Spleen (tissue), 11 donors: Measurements from ENCODE around the gene IGF2R. TPM values are rescaled to one million over a fixed set of nuclear protein-coding genes. Genes with fewer than 3 reads are reported as not detected.
A peak's percentile ranks its signal among the peaks of the same experiment; 100 is the strongest.
"Not testable (repeated sequence)": the region's sequence is repeated elsewhere in the genome, so short reads cannot be mapped to it uniquely, and the experiment has no call there.

Experiments used
- DNase-seq: peaks from one replicate; pipeline ENCODE4 v3.0.0-alpha.2; 2020
- H3K27ac ChIP-seq, 8 donors: fragments of 200-600 bp; sonication (generic) in 7 of 8; 1 replicate in 4 of 8; 2 replicates in 4 of 8; pipeline versions ENCODE4 v1.5.0 to v1.8.0; 2016 to 2021; ENCODE audit warnings: inconsistent platforms in 4 of 8, mild to moderate bottlenecking in 4 of 8, moderate library complexity in 1 of 8
- H3K27me3 ChIP-seq, 7 donors: fragments of 200-600 bp; sonication (generic) in 6 of 7; replicated peaks in 1 of 7; 1 replicate in 4 of 7; 2 replicates in 3 of 7; pipeline versions ENCODE4 v1.5.0 to v1.8.0; 2016 to 2021; ENCODE audit warnings: inconsistent platforms in 3 of 7, mild to moderate bottlenecking in 1 of 7
- H3K36me3 ChIP-seq, 6 donors: fragments of 200-600 bp; sonication (generic) in 5 of 6; 1 replicate in 4 of 6; 2 replicates in 2 of 6; pipeline versions ENCODE4 v1.5.0 to v1.8.0; 2016 to 2021; ENCODE audit warnings: inconsistent platforms in 2 of 6
- H3K4me1 ChIP-seq, 6 donors: fragments of 200-600 bp; sonication (generic) in 5 of 6; 1 replicate in 3 of 6; 2 replicates in 3 of 6; pipeline versions ENCODE4 v1.5.0 to v1.8.0; 2016 to 2021; ENCODE audit warnings: inconsistent platforms in 3 of 6
- H3K4me3 ChIP-seq, 8 donors: fragments of 200-600 bp; sonication (generic) in 7 of 8; 1 replicate in 4 of 8; 2 replicates in 4 of 8; pipeline versions ENCODE4 v1.5.0 to v1.8.0; 2016 to 2021; ENCODE audit warnings: inconsistent platforms in 4 of 8, mild to moderate bottlenecking in 4 of 8, moderate library complexity in 2 of 8
- H3K9me3 ChIP-seq, 8 donors: fragments of 200-600 bp; sonication (generic) in 7 of 8; 1 replicate in 4 of 8; 2 replicates in 4 of 8; pipeline versions ENCODE4 v1.5.0 to v1.8.0; 2016 to 2021; ENCODE audit warnings: inconsistent platforms in 4 of 8
- POLR2A ChIP-seq, 3 donors: fragments of 450-650 bp; IDR thresholded peaks; one replicate each; pipeline ENCODE4 v1.5.1; 2017; ENCODE audit warnings: antibody characterized with exemption in 3 of 3, mild to moderate bottlenecking in 1 of 3
- POLR2AphosphoS5 ChIP-seq, 3 donors: sonication (generic); formaldehyde crosslinking; IDR thresholded peaks; one replicate each; pipeline ENCODE4 v1.5.1; 2017; ENCODE audit warnings: antibody characterized with exemption in 3 of 3
- WGBS, 5 donors: extraction: QIAGEN DNeasy Blood & Tissue Kit in 3 of 5; methylation state at CpG; one replicate each; pipeline versions ENCODE4 v1.1.5 to v1.1.7; 2013 to 2018; 5-methylcytosine and 5-hydroxymethylcytosine counted together
- intact Hi-C: fragments of 100-400 bp; cut with DNase I; formaldehyde crosslinking; loops from one replicate; pipeline ENCODE4 v1.15.0; 2023; ENCODE audit warnings: low total_unique reads
- polyA plus RNA-seq, 3 donors: library from polyadenylated mRNA; stranded (reverse); fragments of 200-250 nt; gene quantifications; one replicate each; pipeline ENCODE4 v1.2.1, GENCODE V29; 2013
- total RNA-seq, 7 donors: library from RNA; depleted of rRNA in 3 of 7; stranded (reverse); fragments of >200 nt in 3 of 7; fragmentation: NEBNext Ultra II Directional in 4 of 7; extraction: Animal tissue kit (Norgen Biotek cat#: 25700) in 4 of 7; gene quantifications; one replicate each; pipeline versions ENCODE4 v1.1.0 to v1.2.1, GENCODE V29; 2016 to 2021
- TF ChIP-seq, protein P1 (sequence below), 11 experiments: fragments of 200-600 bp in 7 of 11; fragments of 450-650 bp in 4 of 11; sonication (generic) in 4 of 11; IDR thresholded peaks in 8 of 11; conservative IDR thresholded peaks in 3 of 11; 1 replicate in 7 of 11; 2 replicates in 4 of 11; pipeline versions ENCODE4 v1.4.0 to v1.8.0; 2016 to 2021; ENCODE audit warnings: antibody characterized with exemption in 11 of 11, inconsistent platforms in 4 of 11, mild to moderate bottlenecking in 1 of 11
- donor health status: healthy with polysubstance abuse.
- donor health status: DM: no; HTN: no; CAD: no; lungs with moderate emphysema.
- donor health status: DM: no; HTN: no; CAD: no.
- donor health status: Bipolar disorder and iron deficiency.
- donor health status: healthy.
- donor health status: DM: no; HTN: no; CAD: no.
- donor health status: DM: yes; HTN: yes; CAD: no.

The IGF2R gene
- total and polyA plus RNA-seq, 10 donors = 6.9 to 193 (median 159) TPM

DNA sequence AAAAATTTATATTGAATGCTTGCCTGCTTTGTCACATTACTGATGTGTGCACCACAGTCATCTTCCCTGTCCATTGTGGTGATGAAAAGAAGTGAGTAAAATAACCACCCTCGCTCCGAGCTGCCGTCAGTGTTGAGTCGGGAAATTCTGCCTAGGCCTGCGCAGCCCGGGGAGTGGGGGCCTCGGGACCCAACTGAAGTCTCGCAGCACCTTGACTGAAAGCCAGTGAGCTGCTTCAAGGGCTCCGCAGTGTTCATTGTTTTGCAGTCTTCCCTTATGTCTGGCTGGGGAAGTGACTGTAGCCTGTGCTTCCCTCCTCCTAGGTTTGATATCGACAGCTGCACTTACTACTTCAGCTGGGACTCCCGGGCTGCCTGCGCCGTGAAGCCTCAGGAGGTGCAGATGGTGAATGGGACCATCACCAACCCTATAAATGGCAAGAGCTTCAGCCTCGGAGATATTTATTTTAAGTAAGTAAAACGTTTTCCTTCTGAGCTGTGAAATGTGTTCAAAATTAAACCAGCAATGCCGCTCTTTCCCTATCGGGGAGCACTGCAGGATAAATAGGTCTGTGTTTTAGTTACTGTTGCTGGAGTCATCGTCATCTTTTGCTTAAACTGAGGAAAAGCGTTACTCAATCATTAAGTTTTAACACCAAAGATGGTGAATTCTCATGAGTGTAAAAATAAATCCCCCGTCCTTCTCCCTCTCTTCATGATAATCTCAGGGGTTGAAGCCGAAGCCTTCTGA lies 120.1 kb downstream of the IGF2R start:
- peaks cover 6 to 100% (median 97%) of the 10 kb centered on the region in 6 donors for H3K36me3 ChIP-seq
- WGBS, 5 donors = 92 to 96% (median 95%) methylated on average over 20 to 21 of the region's 21 CpGs
- intact Hi-C loops = no loop called here
- no peak overlapping the region for H3K27ac ChIP-seq
- H3K27me3 ChIP-seq = no peaks in the 10 kb centered on the region
- H3K9me3 ChIP-seq = no peaks in the 10 kb centered on the region
- TF ChIP-seq POLR2A (IDR thresholded peaks at IDR 0.05) = no peak
- TF ChIP-seq, protein P1, sequence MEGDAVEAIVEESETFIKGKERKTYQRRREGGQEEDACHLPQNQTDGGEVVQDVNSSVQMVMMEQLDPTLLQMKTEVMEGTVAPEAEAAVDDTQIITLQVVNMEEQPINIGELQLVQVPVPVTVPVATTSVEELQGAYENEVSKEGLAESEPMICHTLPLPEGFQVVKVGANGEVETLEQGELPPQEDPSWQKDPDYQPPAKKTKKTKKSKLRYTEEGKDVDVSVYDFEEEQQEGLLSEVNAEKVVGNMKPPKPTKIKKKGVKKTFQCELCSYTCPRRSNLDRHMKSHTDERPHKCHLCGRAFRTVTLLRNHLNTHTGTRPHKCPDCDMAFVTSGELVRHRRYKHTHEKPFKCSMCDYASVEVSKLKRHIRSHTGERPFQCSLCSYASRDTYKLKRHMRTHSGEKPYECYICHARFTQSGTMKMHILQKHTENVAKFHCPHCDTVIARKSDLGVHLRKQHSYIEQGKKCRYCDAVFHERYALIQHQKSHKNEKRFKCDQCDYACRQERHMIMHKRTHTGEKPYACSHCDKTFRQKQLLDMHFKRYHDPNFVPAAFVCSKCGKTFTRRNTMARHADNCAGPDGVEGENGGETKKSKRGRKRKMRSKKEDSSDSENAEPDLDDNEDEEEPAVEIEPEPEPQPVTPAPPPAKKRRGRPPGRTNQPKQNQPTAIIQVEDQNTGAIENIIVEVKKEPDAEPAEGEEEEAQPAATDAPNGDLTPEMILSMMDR (IDR thresholded peaks at IDR 0.05 in 8 of 11, conservative IDR thresholded peaks at IDR 0.05 in 3 of 11) = no peak
- TF ChIP-seq POLR2AphosphoS5 (IDR thresholded peaks at IDR 0.05) = no peak
- H3K4me3 ChIP-seq = no peak overlapping the region
- no peak for DNase-seq
- no peaks in the 10 kb centered on the region for H3K4me1 ChIP-seq

DNA sequence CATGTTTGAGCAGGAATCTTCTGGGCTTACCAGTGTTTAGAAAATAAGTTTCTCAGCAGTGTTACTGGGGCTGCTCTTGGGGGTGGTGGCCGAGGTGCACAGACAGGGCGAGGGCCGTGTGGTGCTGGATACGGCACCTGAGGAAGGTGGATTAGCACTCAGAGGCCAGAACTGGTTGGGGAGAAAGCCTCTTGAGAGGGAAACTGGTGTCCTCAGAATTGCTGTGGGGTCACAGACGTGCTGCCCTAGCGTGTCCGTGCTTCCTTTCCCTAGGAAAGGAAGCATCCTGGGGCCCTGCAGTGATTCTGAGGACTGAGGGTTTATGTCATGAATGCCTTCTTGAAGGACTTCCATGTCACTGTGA lies 120.6 kb downstream of the IGF2R start:
- WGBS, 5 donors = 95 to 98% (median 97%) methylated on average over 7 of the region's 7 CpGs
- peaks cover 6 to 100% (median 97%) of the 10 kb centered on the region in 6 donors for H3K36me3 ChIP-seq
- no peak overlapping the region for H3K4me3 ChIP-seq
- intact Hi-C loops = no loop called here
- no peak overlapping the region for H3K27ac ChIP-seq
- TF ChIP-seq, protein P1 (IDR thresholded peaks at IDR 0.05 in 8 of 11, conservative IDR thresholded peaks at IDR 0.05 in 3 of 11) = no peak
- TF ChIP-seq POLR2A (IDR thresholded peaks at IDR 0.05) (no peak), POLR2AphosphoS5 (IDR thresholded peaks at IDR 0.05) (peak in 1 of 3 donors; percentile 14)
- no peaks in the 10 kb centered on the region for H3K4me1 ChIP-seq
- DNase-seq = no peak
- H3K27me3 ChIP-seq = no peaks in the 10 kb centered on the region
- H3K9me3 ChIP-seq = no peaks in the 10 kb centered on the region

DNA sequence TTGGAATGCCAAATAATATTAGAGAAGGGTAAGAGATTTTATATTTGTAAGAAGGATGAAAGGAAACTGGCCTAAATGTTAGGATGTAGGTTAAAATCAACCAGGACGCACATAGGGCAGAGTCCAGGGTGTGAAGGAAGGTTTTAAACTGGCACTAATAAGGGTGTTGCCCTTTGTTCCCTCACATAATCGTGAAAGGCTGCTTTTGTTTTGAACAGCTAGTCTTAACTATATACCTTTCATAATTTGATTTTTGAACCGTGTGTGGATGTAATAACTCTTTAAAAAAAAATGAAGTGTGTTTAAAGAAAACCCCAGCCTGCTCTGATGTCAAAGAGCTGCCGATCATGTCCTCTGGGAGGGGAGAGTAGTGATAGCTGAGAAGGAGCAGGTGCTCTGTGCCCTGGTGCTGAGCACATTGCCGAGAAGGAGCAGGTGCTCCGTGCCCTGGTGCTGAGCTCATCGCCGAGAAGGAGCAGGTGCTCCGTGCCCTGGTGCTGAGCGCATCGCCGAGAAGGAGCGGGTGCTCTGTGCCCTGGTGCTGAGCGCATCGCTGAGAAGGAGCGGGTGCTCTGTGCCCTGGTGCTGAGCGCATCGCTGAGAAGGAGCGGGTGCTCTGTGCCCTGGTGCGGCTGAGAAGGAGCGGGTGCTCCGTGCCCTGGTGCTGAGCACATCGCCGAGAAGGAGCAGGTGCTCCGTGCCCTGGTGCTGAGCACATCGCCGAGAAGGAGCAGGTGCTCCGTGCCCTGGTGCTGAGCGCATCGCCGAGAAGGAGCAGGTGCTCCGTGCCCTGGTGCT lies 121.8 kb downstream of the IGF2R start:
- 92 to 98% (median 96%) methylated on average over 27 to 32 of the region's 32 CpGs for WGBS, 5 donors
- H3K27me3 ChIP-seq, H3K9me3 ChIP-seq, H3K27ac ChIP-seq, intact Hi-C loops, H3K4me3 ChIP-seq, H3K4me1 ChIP-seq: not testable (repeated sequence)
- peaks cover 4 to 100% (median 94%) of the 10 kb centered on the region in 6 donors for H3K36me3 ChIP-seq
- DNase-seq = peak; percentile 41

DNA sequence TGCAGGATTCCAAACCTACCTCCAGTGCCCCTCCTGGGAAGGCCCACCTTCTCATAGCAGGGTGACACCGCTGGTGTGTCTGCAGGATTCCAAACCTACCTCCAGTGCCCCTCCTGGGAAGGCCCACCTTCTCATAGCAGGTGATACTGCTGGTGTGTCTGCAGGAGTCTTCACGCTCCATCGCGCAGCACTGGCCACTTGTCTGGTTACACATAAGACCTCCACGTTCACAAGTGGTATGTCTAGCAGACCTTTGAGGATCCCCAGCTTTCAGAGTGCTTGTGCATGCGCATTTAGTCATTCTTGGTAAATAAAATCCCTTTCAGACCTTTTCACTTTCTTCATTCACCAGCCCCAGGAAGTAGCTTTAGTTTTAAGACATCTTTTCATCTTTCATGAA lies 123.3 kb downstream of the IGF2R start:
- H3K27me3 ChIP-seq, H3K27ac ChIP-seq, H3K9me3 ChIP-seq, intact Hi-C loops, H3K4me1 ChIP-seq, H3K4me3 ChIP-seq: not testable (repeated sequence)
- DNase-seq = peak; percentile 62
- peaks cover 4 to 100% (median 94%) of the 10 kb centered on the region in 6 donors for H3K36me3 ChIP-seq
- 91 to 97% (median 96%) methylated on average over 5 to 6 of the region's 6 CpGs for whole genome bisulfite sequencing, 5 donors

DNA sequence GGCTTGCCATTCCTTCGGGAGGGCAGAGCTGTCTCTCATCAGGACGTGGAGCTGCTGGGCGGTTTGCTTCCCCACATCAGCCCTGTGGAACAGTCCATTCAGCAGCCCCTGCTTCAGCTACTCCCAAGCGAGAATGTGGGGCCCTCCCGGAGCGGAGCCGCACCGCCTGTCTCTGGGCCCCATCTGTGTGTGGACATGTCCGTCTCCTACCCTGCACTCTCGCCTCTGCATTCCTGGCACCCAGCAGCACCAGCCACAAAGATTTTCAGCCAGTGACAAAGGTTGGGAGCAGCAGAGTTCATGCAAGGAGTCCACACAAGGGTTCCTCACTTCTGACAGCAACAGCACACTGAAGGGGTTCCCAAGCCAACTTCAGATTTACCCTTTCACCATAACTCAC lies 123.7 kb downstream of the IGF2R start:
- Histone ChIP-seq H3K27ac (no peak overlapping the region), H3K9me3 (no peaks in the 10 kb centered on the region), H3K36me3 (peaks cover 4 to 100% (median 94%) of the 10 kb centered on the region in 6 donors), H3K27me3 (no peaks in the 10 kb centered on the region), H3K4me3 (no peak overlapping the region), H3K4me1 (no peaks in the 10 kb centered on the region)
- intact Hi-C loops = no loop called here
- DNase-seq = peak; percentile 64
- TF ChIP-seq, protein P1 (IDR thresholded peaks at IDR 0.05 in 8 of 11, conservative IDR thresholded peaks at IDR 0.05 in 3 of 11) = no peak
- TF ChIP-seq POLR2AphosphoS5 (IDR thresholded peaks at IDR 0.05) (peak in 1 of 3 donors; percentile 44), POLR2A (IDR thresholded peaks at IDR 0.05) (no peak)
- 85 to 98% (median 90%) methylated on average over 10 of the region's 10 CpGs for WGBS, 5 donors
